K562 (cell line): Measurements from ENCODE around the gene MAD2L1BP. TPM values are rescaled to one million over a fixed set of nuclear protein-coding genes. Genes with fewer than 3 reads are reported as not detected.

Experiments used
- FOXJ2 ChIP-seq: fragments of 200-800 bp; sonication (Bioruptor generic); IDR thresholded peaks from 2 replicates; pipeline ENCODE4 v1.6.1; 2016; ENCODE audit warnings: missing genetic modification characterization, missing compliant biosample characterization
- FUS ChIP-seq: fragments of 200-400 bp; formaldehyde crosslinking; optimal IDR thresholded peaks from 2 replicates; pipeline ENCODE3; 2017; ENCODE audit warnings: low read depth, low read length
- HDAC8 ChIP-seq: fragments of 450-650 bp; IDR thresholded peaks from 2 replicates; pipeline ENCODE4 v1.6.1; 2016; ENCODE audit warnings: mild to moderate bottlenecking, missing genetic modification characterization, moderate library complexity, missing compliant biosample characterization
- POLR2A ChIP-seq: fragments of 450-650 bp; conservative IDR thresholded peaks from 2 replicates; pipeline ENCODE4 v1.6.1; 2016
- SMAD2 ChIP-seq: fragments of 150-350 bp; IDR thresholded peaks from 2 replicates; pipeline ENCODE4 v1.6.1; 2014; ENCODE audit warnings: low read depth, mild to moderate bottlenecking, low read length
- SMC3 ChIP-seq: conservative IDR thresholded peaks from 2 replicates; pipeline ENCODE4 v1.6.1; 2011; ENCODE audit warnings: low read depth, low read length, improper control_type of control experiment; ENCODE audit not compliant: insufficient read depth
- TAF1 ChIP-seq: IDR thresholded peaks from 2 replicates; pipeline ENCODE4 v1.6.1; 2011; ENCODE audit warnings: mild to moderate bottlenecking, low read length, moderate library complexity; ENCODE audit not compliant: insufficient read depth, control insufficient read depth, severe bottlenecking; ENCODE audit errors: extremely low read depth
- TGIF2 ChIP-seq: sonication (generic); formaldehyde crosslinking; IDR thresholded peaks from 2 replicates; pipeline ENCODE4 v1.8.1; 2022; ENCODE audit warnings: mild to moderate bottlenecking, missing genetic modification reagents, moderate library complexity
- ZFP36 ChIP-seq: fragments of 150-350 bp; IDR thresholded peaks from 2 replicates; pipeline ENCODE4 v1.6.1; 2018; ENCODE audit warnings: low read length, low read depth; ENCODE audit not compliant: partially characterized antibody
- ZFPM2 ChIP-seq: fragments of 250-450 bp; sonication (Bioruptor Pico); IDR thresholded peaks from 2 replicates; pipeline ENCODE4 v1.5.1; 2022; ENCODE audit warnings: mild to moderate bottlenecking
- ZNF444 ChIP-seq: fragments of 250-450 bp; sonication (Bioruptor Pico); IDR thresholded peaks from 2 replicates; pipeline ENCODE4 v1.4.0; 2020; ENCODE audit warnings: mild to moderate bottlenecking, moderate library complexity
- ZNF644 ChIP-seq: fragments of 200-800 bp; sonication (Bioruptor generic); IDR thresholded peaks from 2 replicates; pipeline ENCODE4 v1.6.1; 2016; ENCODE audit warnings: low read depth, missing genetic modification characterization, missing compliant biosample characterization
- polyA plus RNA-seq, 8 experiments: library from polyadenylated mRNA; depleted of rRNA in 4 of 8; stranded (reverse) in 5 of 8; unstranded in 3 of 8; fragments of >200 nt; fragmentation: Nextera tagmentation in 2 of 8; fragmentation: Illumina TruSeq in 1 of 8; extraction: Ambion mirVana in 2 of 8; extraction: Trizol in 1 of 8; gene quantifications; 2 replicates each; pipeline versions ENCODE4 v1.2.1 to v1.2.3, GENCODE V29; 2011 to 2014; ENCODE audit warnings: inconsistent platforms in 1 of 8, missing spikeins in 1 of 8
- total RNA-seq, 7 experiments: library from RNA; depleted of rRNA in 6 of 7; stranded (reverse); fragments of >200 nt in 6 of 7; fragmentation: Illumina TruSeq in 2 of 7; extraction: Trizol in 2 of 7; gene quantifications; 2 replicates each; pipeline versions ENCODE4 v1.2.1 to v1.2.3, GENCODE V29; 2011 to 2021; ENCODE audit warnings: low replicate concordance in 1 of 7
- TF ChIP-seq, protein P1 (sequence below): fragments of 200-600 bp; sonication (generic); IDR thresholded peaks from one replicate; pipeline ENCODE4 v1.6.1; 2012; ENCODE audit warnings: mild to moderate bottlenecking, low read depth, low read length, inconsistent platforms
- TF ChIP-seq, protein P2 (sequence below): fragments of 150-350 bp; conservative IDR thresholded peaks from 2 replicates; pipeline ENCODE4 v1.6.1; 2014; ENCODE audit warnings: low read length
- TF ChIP-seq, protein P3 (sequence below): sonication (generic); formaldehyde crosslinking; IDR thresholded peaks from 2 replicates; pipeline ENCODE4 v1.9.0; 2022; ENCODE audit warnings: mild to moderate bottlenecking, missing genetic modification reagents

The MAD2L1BP gene
- total and polyA plus RNA-seq, 9 of the 15 experiments (the other 6 are each of a cell fraction or from before 2014, with no cell fraction given): 69.7 to 321 (median 111) TPM

DNA sequence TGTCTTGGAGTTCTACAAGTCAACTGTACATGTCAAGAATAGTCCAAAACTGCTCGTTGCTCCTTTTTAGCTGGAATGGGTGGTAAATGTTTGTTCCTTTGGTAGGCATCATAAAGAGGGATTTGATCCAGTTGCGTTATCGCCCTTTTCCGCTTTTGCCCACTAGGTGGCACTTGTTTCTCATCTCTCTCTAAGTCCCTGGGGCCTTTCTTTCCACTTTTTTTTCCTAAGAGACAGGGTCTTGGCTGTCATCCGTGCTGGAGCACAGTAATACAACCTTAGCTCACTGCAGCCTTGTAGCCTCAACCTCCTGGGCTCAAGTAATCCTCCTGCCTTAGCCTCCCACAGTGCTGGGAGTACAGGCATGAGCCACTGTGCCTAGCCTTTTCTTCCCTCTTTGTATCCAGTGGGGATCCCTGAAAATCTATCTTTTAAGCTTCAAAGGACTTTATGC, 27.3 kb upstream of the MAD2L1BP start (continued):
- TF ChIP-seq, protein P1, sequence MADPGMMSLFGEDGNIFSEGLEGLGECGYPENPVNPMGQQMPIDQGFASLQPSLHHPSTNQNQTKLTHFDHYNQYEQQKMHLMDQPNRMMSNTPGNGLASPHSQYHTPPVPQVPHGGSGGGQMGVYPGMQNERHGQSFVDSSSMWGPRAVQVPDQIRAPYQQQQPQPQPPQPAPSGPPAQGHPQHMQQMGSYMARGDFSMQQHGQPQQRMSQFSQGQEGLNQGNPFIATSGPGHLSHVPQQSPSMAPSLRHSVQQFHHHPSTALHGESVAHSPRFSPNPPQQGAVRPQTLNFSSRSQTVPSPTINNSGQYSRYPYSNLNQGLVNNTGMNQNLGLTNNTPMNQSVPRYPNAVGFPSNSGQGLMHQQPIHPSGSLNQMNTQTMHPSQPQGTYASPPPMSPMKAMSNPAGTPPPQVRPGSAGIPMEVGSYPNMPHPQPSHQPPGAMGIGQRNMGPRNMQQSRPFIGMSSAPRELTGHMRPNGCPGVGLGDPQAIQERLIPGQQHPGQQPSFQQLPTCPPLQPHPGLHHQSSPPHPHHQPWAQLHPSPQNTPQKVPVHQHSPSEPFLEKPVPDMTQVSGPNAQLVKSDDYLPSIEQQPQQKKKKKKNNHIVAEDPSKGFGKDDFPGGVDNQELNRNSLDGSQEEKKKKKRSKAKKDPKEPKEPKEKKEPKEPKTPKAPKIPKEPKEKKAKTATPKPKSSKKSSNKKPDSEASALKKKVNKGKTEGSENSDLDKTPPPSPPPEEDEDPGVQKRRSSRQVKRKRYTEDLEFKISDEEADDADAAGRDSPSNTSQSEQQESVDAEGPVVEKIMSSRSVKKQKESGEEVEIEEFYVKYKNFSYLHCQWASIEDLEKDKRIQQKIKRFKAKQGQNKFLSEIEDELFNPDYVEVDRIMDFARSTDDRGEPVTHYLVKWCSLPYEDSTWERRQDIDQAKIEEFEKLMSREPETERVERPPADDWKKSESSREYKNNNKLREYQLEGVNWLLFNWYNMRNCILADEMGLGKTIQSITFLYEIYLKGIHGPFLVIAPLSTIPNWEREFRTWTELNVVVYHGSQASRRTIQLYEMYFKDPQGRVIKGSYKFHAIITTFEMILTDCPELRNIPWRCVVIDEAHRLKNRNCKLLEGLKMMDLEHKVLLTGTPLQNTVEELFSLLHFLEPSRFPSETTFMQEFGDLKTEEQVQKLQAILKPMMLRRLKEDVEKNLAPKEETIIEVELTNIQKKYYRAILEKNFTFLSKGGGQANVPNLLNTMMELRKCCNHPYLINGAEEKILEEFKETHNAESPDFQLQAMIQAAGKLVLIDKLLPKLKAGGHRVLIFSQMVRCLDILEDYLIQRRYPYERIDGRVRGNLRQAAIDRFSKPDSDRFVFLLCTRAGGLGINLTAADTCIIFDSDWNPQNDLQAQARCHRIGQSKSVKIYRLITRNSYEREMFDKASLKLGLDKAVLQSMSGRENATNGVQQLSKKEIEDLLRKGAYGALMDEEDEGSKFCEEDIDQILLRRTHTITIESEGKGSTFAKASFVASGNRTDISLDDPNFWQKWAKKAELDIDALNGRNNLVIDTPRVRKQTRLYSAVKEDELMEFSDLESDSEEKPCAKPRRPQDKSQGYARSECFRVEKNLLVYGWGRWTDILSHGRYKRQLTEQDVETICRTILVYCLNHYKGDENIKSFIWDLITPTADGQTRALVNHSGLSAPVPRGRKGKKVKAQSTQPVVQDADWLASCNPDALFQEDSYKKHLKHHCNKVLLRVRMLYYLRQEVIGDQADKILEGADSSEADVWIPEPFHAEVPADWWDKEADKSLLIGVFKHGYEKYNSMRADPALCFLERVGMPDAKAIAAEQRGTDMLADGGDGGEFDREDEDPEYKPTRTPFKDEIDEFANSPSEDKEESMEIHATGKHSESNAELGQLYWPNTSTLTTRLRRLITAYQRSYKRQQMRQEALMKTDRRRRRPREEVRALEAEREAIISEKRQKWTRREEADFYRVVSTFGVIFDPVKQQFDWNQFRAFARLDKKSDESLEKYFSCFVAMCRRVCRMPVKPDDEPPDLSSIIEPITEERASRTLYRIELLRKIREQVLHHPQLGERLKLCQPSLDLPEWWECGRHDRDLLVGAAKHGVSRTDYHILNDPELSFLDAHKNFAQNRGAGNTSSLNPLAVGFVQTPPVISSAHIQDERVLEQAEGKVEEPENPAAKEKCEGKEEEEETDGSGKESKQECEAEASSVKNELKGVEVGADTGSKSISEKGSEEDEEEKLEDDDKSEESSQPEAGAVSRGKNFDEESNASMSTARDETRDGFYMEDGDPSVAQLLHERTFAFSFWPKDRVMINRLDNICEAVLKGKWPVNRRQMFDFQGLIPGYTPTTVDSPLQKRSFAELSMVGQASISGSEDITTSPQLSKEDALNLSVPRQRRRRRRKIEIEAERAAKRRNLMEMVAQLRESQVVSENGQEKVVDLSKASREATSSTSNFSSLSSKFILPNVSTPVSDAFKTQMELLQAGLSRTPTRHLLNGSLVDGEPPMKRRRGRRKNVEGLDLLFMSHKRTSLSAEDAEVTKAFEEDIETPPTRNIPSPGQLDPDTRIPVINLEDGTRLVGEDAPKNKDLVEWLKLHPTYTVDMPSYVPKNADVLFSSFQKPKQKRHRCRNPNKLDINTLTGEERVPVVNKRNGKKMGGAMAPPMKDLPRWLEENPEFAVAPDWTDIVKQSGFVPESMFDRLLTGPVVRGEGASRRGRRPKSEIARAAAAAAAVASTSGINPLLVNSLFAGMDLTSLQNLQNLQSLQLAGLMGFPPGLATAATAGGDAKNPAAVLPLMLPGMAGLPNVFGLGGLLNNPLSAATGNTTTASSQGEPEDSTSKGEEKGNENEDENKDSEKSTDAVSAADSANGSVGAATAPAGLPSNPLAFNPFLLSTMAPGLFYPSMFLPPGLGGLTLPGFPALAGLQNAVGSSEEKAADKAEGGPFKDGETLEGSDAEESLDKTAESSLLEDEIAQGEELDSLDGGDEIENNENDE: no peak
- TF ChIP-seq, protein P2, sequence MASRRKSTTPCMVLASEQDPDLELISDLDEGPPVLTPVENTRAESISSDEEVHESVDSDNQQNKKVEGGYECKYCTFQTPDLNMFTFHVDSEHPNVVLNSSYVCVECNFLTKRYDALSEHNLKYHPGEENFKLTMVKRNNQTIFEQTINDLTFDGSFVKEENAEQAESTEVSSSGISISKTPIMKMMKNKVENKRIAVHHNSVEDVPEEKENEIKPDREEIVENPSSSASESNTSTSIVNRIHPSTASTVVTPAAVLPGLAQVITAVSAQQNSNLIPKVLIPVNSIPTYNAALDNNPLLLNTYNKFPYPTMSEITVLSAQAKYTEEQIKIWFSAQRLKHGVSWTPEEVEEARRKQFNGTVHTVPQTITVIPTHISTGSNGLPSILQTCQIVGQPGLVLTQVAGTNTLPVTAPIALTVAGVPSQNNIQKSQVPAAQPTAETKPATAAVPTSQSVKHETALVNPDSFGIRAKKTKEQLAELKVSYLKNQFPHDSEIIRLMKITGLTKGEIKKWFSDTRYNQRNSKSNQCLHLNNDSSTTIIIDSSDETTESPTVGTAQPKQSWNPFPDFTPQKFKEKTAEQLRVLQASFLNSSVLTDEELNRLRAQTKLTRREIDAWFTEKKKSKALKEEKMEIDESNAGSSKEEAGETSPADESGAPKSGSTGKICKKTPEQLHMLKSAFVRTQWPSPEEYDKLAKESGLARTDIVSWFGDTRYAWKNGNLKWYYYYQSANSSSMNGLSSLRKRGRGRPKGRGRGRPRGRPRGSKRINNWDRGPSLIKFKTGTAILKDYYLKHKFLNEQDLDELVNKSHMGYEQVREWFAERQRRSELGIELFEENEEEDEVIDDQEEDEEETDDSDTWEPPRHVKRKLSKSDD: no peak
- TF ChIP-seq, protein P3, sequence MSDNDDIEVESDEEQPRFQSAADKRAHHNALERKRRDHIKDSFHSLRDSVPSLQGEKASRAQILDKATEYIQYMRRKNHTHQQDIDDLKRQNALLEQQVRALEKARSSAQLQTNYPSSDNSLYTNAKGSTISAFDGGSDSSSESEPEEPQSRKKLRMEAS (CRISPR knock-in tag): no peak
- TF ChIP-seq SMAD2 (no peak), SMC3 (peak; percentile 63; the same call in 1 of the 2 replicates), FUS (no peak), ZNF644 (tag) (no peak), ZFP36 (peak; percentile 24), TAF1 (no peak), POLR2A (no peak), ZFPM2 (no peak), TGIF2 (no peak), FOXJ2 (no peak), ZNF444 (CRISPR knock-in tag) (no peak), HDAC8 (no peak)
